B cell (primary cell): ENCODE data around the gene NR5A1. TPM values are rescaled to one million over a fixed set of nuclear protein-coding genes. Genes with fewer than 3 reads are reported as not detected.

Source experiments
- ATAC-seq: fragments of 200-7000 bp; cut with Tn5 transposase; one replicate; pipeline ENCODE4 v1.10.0; 2021; ENCODE audit warnings: low read depth, mild to moderate bottlenecking, moderate number of reproducible peaks, moderate library complexity
- CTCF ChIA-PET: fragments of 350-600 bp; sonication (Branson Sonifier 250); formaldehyde crosslinking; loops from one replicate; lab custom pipeline; 2021; ENCODE audit warnings: antibody characterized with exemption, inconsistent platforms; lab: Charles Lee
- POLR2A ChIA-PET: fragments of 350-600 bp; sonication (Branson Sonifier 250); formaldehyde crosslinking; loops from one replicate; lab custom pipeline; 2021; ENCODE audit warnings: antibody characterized with exemption; lab: Charles Lee
- DNase-seq: peaks from one replicate; pipeline ENCODE4 v3.0.0; 2013
- H2AFZ ChIP-seq: 2 replicates; pipeline ENCODE4 v1.6.1; 2012; ENCODE audit warnings: mild to moderate bottlenecking, low read depth, low read length; ENCODE audit not compliant: insufficient read depth, poor library complexity, severe bottlenecking
- H3K27ac ChIP-seq, 2 donors: 1 replicate in 1 of 2; 2 replicates in 1 of 2; pipeline ENCODE4 v1.5.1; 2012 to 2013; ENCODE audit warnings: low read length in 2 of 2, mild to moderate bottlenecking in 2 of 2, moderate library complexity in 1 of 2
- H3K27me3 ChIP-seq, 4 experiments: fragments of 200-600 bp in 1 of 4; sonication (generic) in 1 of 4; replicated peaks in 1 of 4; 1 replicate in 2 of 4; 2 replicates in 2 of 4; pipeline versions ENCODE4 v1.6.1 to v1.7.0; 2013 to 2016; ENCODE audit warnings: low read length in 3 of 4, mild to moderate bottlenecking in 2 of 4, mixed read lengths in 1 of 4, moderate library complexity in 1 of 4; ENCODE audit not compliant: insufficient read depth in 4 of 4, control insufficient read depth in 3 of 4; ENCODE audit errors: control extremely low read depth in 1 of 4
- H3K36me3 ChIP-seq, 2 experiments: replicated peaks in 1 of 2; 1 replicate in 1 of 2; 2 replicates in 1 of 2; pipeline versions ENCODE4 v1.6.1 to v1.7.1; 2013; ENCODE audit warnings: low read length in 1 of 2; ENCODE audit not compliant: insufficient read depth in 2 of 2, control insufficient read depth in 1 of 2; ENCODE audit errors: control extremely low read depth in 1 of 2, extremely low read depth in 1 of 2
- H3K4me1 ChIP-seq, 2 donors: fragments of 200-600 bp in 1 of 2; sonication (generic) in 1 of 2; 1 replicate in 1 of 2; 2 replicates in 1 of 2; pipeline versions ENCODE4 v1.5.1 to v1.6.1; 2013 to 2017; ENCODE audit warnings: low read length in 2 of 2; ENCODE audit not compliant: control insufficient read depth in 2 of 2, insufficient read depth in 2 of 2
- H3K4me2 ChIP-seq: replicated peaks from 2 replicates; pipeline ENCODE3; 2012; ENCODE audit warnings: mild to moderate bottlenecking, low read depth, low read length; ENCODE audit not compliant: poor library complexity, severe bottlenecking
- H3K4me3 ChIP-seq, 5 experiments: fragments of 200-600 bp in 1 of 5; sonication (generic) in 1 of 5; 1 replicate in 3 of 5; 2 replicates in 2 of 5; pipeline versions ENCODE4 v1.5.1 to v1.7.0; 2011 to 2016; ENCODE audit warnings: low read length in 4 of 5, mild to moderate bottlenecking in 4 of 5, low read depth in 2 of 5, control low read depth in 1 of 5, moderate library complexity in 1 of 5; ENCODE audit not compliant: insufficient read depth in 1 of 5; ENCODE audit errors: control extremely low read depth in 1 of 5, extremely low read depth in 1 of 5
- H3K79me2 ChIP-seq: fragments of 200-600 bp; sonication (generic); one replicate; pipeline ENCODE4 v1.6.0; 2016; ENCODE audit warnings: low read length; ENCODE audit not compliant: control insufficient read depth, insufficient read depth
- H3K9ac ChIP-seq: fragments of 200-600 bp; sonication (generic); 2 replicates; pipeline ENCODE4 v1.6.1; 2017; ENCODE audit warnings: mild to moderate bottlenecking, low read length, moderate library complexity
- H3K9me3 ChIP-seq, 3 donors: one replicate each; pipeline versions ENCODE4 v1.6.1 to v1.7.1; 2013; ENCODE audit warnings: low read length in 2 of 3; ENCODE audit not compliant: control insufficient read depth in 2 of 3, insufficient read depth in 1 of 3; ENCODE audit errors: control extremely low read depth in 1 of 3
- H4K20me1 ChIP-seq: 2 replicates; pipeline ENCODE4 v1.6.0; 2012; ENCODE audit warnings: mild to moderate bottlenecking, low read length; ENCODE audit not compliant: insufficient read depth, control insufficient read depth, poor library complexity, severe bottlenecking
- H3K27ac Mint-ChIP-seq: one replicate; pipeline ENCODE4 v1.8.0; 2021; ENCODE audit warnings: mixed read lengths
- H3K27me3 Mint-ChIP-seq: one replicate; pipeline ENCODE4 v1.8.0; 2021; ENCODE audit warnings: mixed read lengths
- H3K4me1 Mint-ChIP-seq: one replicate; pipeline ENCODE4 v1.8.0; 2021; ENCODE audit warnings: mixed read lengths
- H3K4me3 Mint-ChIP-seq: one replicate; pipeline ENCODE4 v1.8.0; 2021; ENCODE audit warnings: mixed read lengths
- H3K9me3 Mint-ChIP-seq: one replicate; pipeline ENCODE4 v1.8.0; 2022; ENCODE audit warnings: mixed read lengths; ENCODE audit not compliant: insufficient read depth
- EZH2 ChIP-seq: IDR thresholded peaks from 2 replicates; pipeline ENCODE4 v1.6.1; 2012; ENCODE audit warnings: borderline replicate concordance, low read depth, mild to moderate bottlenecking, moderate library complexity, low read length; ENCODE audit not compliant: insufficient read depth, poor library complexity, severe bottlenecking
- WGBS: methylation state at CpG from one replicate; pipeline ENCODE4 v1.1.5; 2013; ENCODE audit warnings: missing lambda C conversion rate; ENCODE audit not compliant: insufficient coverage; 5-methylcytosine and 5-hydroxymethylcytosine counted together
- intact Hi-C: fragments of 100-400 bp; cut with micrococcal nuclease; formaldehyde crosslinking; loops from one replicate; pipeline ENCODE4 v1.10.0; 2022
- polyA plus RNA-seq: library from polyadenylated mRNA; depleted of rRNA; stranded (reverse); fragments of >200 nt; gene quantifications from 2 replicates; pipeline ENCODE4 v1.2.3, GENCODE V29; 2012
- total RNA-seq, 2 donors: library from RNA; stranded (reverse); fragments of 120-200 nt in 1 of 2; gene quantifications; 1 replicate in 1 of 2; 2 replicates in 1 of 2; pipeline versions ENCODE4 v1.2.3 to v1.2.4, GENCODE V29; 2013 to 2022
- TF ChIP-seq, protein P1 (sequence below): fragments of 200-600 bp; IDR thresholded peaks from one replicate; pipeline ENCODE4 v1.8.0; 2022; ENCODE audit warnings: antibody characterized with exemption, mild to moderate bottlenecking

The NR5A1 gene
- total and polyA plus RNA-seq, 2 donors (not counting 1 experiment from before 2014, with no cell fraction given) = not detected

DNA sequence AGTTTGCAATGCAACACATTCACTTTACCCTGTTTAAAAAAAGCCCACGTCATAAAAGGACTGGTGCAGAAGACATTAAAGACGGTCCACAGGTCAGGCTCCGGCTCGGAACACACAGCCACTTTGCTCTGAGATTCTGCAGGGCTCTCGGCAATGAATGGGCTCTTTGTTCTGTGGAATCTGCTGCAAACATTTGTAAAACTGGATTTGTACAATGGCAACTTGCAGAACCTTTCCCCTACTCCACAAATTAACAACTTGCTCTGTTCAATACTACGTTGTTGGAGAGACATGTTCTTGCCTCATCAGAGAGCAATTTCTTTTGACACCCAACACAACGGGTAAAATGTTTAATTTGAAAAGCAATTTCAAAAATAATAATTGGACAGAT lies 13.0 kb upstream of the NR5A1 start:
- Histone ChIP-seq H3K4me3 (no peak overlapping the region), H3K4me2 (no peak overlapping the region), H4K20me1 (no peaks in the 10 kb centered on the region), H3K27ac (no peak overlapping the region), H3K79me2 (no peaks in the 10 kb centered on the region), H3K9me3 (no peaks in the 10 kb centered on the region), H3K4me1 (no peaks in the 10 kb centered on the region), H3K27me3 (no peaks in the 10 kb centered on the region), H3K9ac (no peak overlapping the region), H3K36me3 (peaks cover 0 to 3% of the 10 kb centered on the region in 2 experiments), H2AFZ (no peak overlapping the region)
- no peaks in the 10 kb centered on the region for H3K4me1 Mint-ChIP-seq
- 95% methylated on average over 5 of the region's 7 CpGs for WGBS
- ATAC-seq (no peak), DNase-seq (no peak)
- H3K27me3 Mint-ChIP-seq = no peaks in the 10 kb centered on the region
- H3K27ac Mint-ChIP-seq = no peak overlapping the region
- POLR2A ChIA-PET = no interaction called here
- no peak overlapping the region for H3K4me3 Mint-ChIP-seq
- CTCF ChIA-PET = no interaction called here
- TF ChIP-seq, protein P1, sequence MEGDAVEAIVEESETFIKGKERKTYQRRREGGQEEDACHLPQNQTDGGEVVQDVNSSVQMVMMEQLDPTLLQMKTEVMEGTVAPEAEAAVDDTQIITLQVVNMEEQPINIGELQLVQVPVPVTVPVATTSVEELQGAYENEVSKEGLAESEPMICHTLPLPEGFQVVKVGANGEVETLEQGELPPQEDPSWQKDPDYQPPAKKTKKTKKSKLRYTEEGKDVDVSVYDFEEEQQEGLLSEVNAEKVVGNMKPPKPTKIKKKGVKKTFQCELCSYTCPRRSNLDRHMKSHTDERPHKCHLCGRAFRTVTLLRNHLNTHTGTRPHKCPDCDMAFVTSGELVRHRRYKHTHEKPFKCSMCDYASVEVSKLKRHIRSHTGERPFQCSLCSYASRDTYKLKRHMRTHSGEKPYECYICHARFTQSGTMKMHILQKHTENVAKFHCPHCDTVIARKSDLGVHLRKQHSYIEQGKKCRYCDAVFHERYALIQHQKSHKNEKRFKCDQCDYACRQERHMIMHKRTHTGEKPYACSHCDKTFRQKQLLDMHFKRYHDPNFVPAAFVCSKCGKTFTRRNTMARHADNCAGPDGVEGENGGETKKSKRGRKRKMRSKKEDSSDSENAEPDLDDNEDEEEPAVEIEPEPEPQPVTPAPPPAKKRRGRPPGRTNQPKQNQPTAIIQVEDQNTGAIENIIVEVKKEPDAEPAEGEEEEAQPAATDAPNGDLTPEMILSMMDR = no peak
- TF ChIP-seq EZH2 = no peak
- intact Hi-C loops = no loop called here
- H3K9me3 Mint-ChIP-seq = no peaks in the 10 kb centered on the region

DNA sequence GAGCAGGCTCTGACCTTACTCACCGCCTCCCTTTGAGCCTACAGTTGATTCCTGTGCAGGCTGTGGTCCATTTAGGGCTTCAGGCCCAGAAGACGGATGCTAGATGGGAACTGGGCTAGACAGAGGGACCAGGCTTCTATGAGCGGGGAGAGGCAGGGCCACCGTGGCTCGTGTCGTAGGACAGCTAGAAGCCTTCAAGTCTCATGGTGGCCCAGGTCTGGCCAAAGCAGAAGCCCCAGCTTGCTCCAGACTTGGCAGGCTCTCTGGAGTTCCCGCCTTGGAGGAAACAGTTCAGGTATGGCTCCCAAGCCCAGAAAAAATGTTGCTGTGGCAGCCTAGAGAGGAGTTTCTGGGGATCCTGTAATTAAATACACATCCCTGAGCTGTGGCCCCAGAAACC lies 10.9 kb upstream of the NR5A1 start:
- Histone ChIP-seq H3K4me1 (no peaks in the 10 kb centered on the region), H3K9ac (no peak overlapping the region), H3K36me3 (peaks cover 0 to 3% of the 10 kb centered on the region in 2 experiments), H3K79me2 (no peaks in the 10 kb centered on the region), H2AFZ (no peak overlapping the region), H3K4me2 (no peak overlapping the region), H3K27me3 (no peaks in the 10 kb centered on the region), H4K20me1 (no peaks in the 10 kb centered on the region), H3K4me3 (no peak overlapping the region), H3K27ac (no peak overlapping the region), H3K9me3 (no peaks in the 10 kb centered on the region)
- no peaks in the 10 kb centered on the region for H3K4me1 Mint-ChIP-seq
- ATAC-seq (no peak), DNase-seq (no peak)
- WGBS = 99% methylated on average over 7 of the region's 7 CpGs
- no peaks in the 10 kb centered on the region for H3K9me3 Mint-ChIP-seq
- H3K27me3 Mint-ChIP-seq = peaks cover 2% of the 10 kb centered on the region
- ChIA-PET POLR2A (no interaction called here), CTCF (no interaction called here)
- intact Hi-C loops = no loop called here
- TF ChIP-seq EZH2 = no peak
- TF ChIP-seq, protein P1 = no peak
- no peak overlapping the region for H3K4me3 Mint-ChIP-seq
- no peak overlapping the region for H3K27ac Mint-ChIP-seq
